ENCODE data around the gene DDX31.

Gene DDX31

GRCh38 chr9:132543251-132543650 is 126.5 kb downstream of the DDX31 start:
- DNase-seq = no peak
